GM23248 (cell line): ENCODE measurements around the gene TSHR. TPM values are rescaled to one million over a fixed set of nuclear protein-coding genes. Genes with fewer than 3 reads are reported as not detected.

Source experiments
- DNase-seq: peaks from one replicate; pipeline ENCODE4 v3.0.0-alpha.2; 2015
- H2AFZ ChIP-seq: fragments of 200-600 bp; sonication (generic); 2 replicates; pipeline ENCODE4 v1.6.1; 2016; ENCODE audit warnings: antibody characterized with exemption
- H3F3A ChIP-seq: fragments of 200-600 bp; sonication (generic); 2 replicates; pipeline ENCODE4 v1.6.1; 2016; ENCODE audit warnings: mild to moderate bottlenecking, antibody characterized with exemption, mixed run types; ENCODE audit not compliant: insufficient read depth
- H3K27ac ChIP-seq: fragments of 200-600 bp; sonication (generic); 2 replicates; pipeline ENCODE4 v1.5.1; 2016; ENCODE audit warnings: mild to moderate bottlenecking
- H3K27me3 ChIP-seq: fragments of 200-600 bp; sonication (generic); replicated peaks from 2 replicates; pipeline ENCODE4 v1.6.1; 2016; ENCODE audit warnings: mild to moderate bottlenecking; ENCODE audit not compliant: insufficient read depth
- H3K36me3 ChIP-seq: fragments of 200-600 bp; sonication (generic); 2 replicates; pipeline ENCODE4 v1.6.1; 2016; ENCODE audit warnings: low read depth, mild to moderate bottlenecking
- H3K4me1 ChIP-seq: fragments of 200-600 bp; sonication (generic); 2 replicates; pipeline ENCODE4 v1.6.1; 2016; ENCODE audit warnings: mild to moderate bottlenecking; ENCODE audit not compliant: insufficient read depth
- H3K4me2 ChIP-seq: fragments of 200-600 bp; sonication (generic); one replicate; pipeline ENCODE4 v1.6.1; 2016; ENCODE audit warnings: mild to moderate bottlenecking; ENCODE audit not compliant: unreplicated experiment
- H3K4me3 ChIP-seq: fragments of 200-600 bp; sonication (generic); 2 replicates; pipeline ENCODE4 v1.5.1; 2016; ENCODE audit warnings: mild to moderate bottlenecking
- H3K79me2 ChIP-seq: fragments of 200-600 bp; sonication (generic); 2 replicates; pipeline ENCODE4 v1.6.1; 2016; ENCODE audit warnings: mild to moderate bottlenecking; ENCODE audit not compliant: insufficient read depth
- H3K9ac ChIP-seq: fragments of 200-600 bp; sonication (generic); 2 replicates; pipeline ENCODE4 v1.6.1; 2016; ENCODE audit warnings: mild to moderate bottlenecking
- H3K9me2 ChIP-seq: fragments of 200-600 bp; sonication (generic); 2 replicates; pipeline ENCODE4 v1.6.1; 2016; ENCODE audit warnings: mixed run types, mild to moderate bottlenecking, moderate library complexity; ENCODE audit not compliant: insufficient read depth
- H3K9me3 ChIP-seq: fragments of 200-600 bp; sonication (generic); one replicate; pipeline ENCODE4 v1.6.1; 2017; ENCODE audit warnings: low read depth
- H4K20me1 ChIP-seq: fragments of 200-600 bp; sonication (generic); 2 replicates; pipeline ENCODE4 v1.6.0; 2016; ENCODE audit not compliant: insufficient read depth
- EZH2 ChIP-seq: fragments of 200-600 bp; sonication (generic); IDR thresholded peaks from 2 replicates; pipeline ENCODE4 v1.6.1; 2018; ENCODE audit warnings: antibody characterized with exemption, mild to moderate bottlenecking; ENCODE audit not compliant: insufficient read depth, poor library complexity, severe bottlenecking
- EZH2phosphoT487 ChIP-seq: fragments of 200-600 bp; sonication (generic); IDR thresholded peaks from 2 replicates; pipeline ENCODE4 v1.6.1; 2018; ENCODE audit warnings: antibody characterized with exemption, moderate library complexity, mild to moderate bottlenecking, low read depth; ENCODE audit not compliant: insufficient read depth
- WGBS, 2 experiments: methylation state at CpG; one replicate each; pipeline ENCODE4 v1.1.6; 2015 to 2017; ENCODE audit warnings: low lambda C conversion rate in 2 of 2, low coverage in 1 of 2; ENCODE audit errors: missing lambda C conversion rate in 2 of 2; 5-methylcytosine and 5-hydroxymethylcytosine counted together
- in situ Hi-C: fragments of 300-500 bp; cut with MboI; formaldehyde crosslinking; loops from 2 replicates; pipeline ENCODE4 v1.15.0; 2020
- polyA plus RNA-seq: library from polyadenylated mRNA; unstranded; fragments of >200 nt; fragmentation: Nextera tagmentation; extraction: Ambion mirVana; gene quantifications from 2 replicates; pipeline ENCODE4 v1.2.1, GENCODE V29; 2016
- total RNA-seq: library from RNA; depleted of rRNA; stranded (reverse); fragments of >200 nt; shearing (Covaris generic); gene quantifications from 2 replicates; pipeline ENCODE4 v1.2.3, GENCODE V29; 2014

Gene TSHR
- total and polyA plus RNA-seq, 2 experiments from 2014 or later, result not detected

DNA sequence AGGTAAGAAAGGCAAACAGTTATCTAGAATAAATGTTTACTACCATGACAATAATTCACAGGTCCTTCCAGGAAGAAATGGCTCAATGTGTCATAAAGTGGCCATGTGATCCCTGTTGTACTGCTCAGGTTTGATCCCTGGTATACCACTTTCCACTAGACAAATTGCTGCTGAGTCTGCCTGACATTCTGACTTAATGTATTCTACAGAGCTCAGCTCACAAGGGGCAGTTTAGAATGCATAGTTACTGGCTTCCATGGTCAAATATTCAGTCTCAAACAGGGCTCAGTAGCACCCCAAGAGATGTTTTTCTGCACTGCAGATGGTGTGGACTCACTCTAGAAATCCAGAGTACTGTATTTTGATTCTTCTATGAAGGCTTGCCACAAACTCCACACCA, 21.8 kb downstream of the TSHR start:
- Histone ChIP-seq H3K9me3 (no peaks in the 10 kb centered on the region), H3K27me3 (peaks cover 14% of the 10 kb centered on the region), H3K9me2 (no peaks in the 10 kb centered on the region), H3K27ac (no peak overlapping the region), H3K4me3 (no peak overlapping the region), H3K4me1 (0 out of 2 replicates have a peak, but pooled peaks cover 7% of the 10 kb centered on the region), H3K4me2 (no peak overlapping the region), H2AFZ (no peak overlapping the region), H4K20me1 (no peaks in the 10 kb centered on the region), H3K9ac (no peak overlapping the region), H3K79me2 (no peaks in the 10 kb centered on the region), H3F3A (0 out of 2 replicates have a peak, but pooled peaks cover 3% of the 10 kb centered on the region), H3K36me3 (no peaks in the 10 kb centered on the region)
- TF ChIP-seq EZH2phosphoT487 (no peak), EZH2 (no peak)
- DNase-seq, result no peak
- in situ Hi-C loops, result loop anchor here (25.0 kb wide), 1 partner anchor 485 kb away; no protein-coding TSS in a partner anchor

DNA sequence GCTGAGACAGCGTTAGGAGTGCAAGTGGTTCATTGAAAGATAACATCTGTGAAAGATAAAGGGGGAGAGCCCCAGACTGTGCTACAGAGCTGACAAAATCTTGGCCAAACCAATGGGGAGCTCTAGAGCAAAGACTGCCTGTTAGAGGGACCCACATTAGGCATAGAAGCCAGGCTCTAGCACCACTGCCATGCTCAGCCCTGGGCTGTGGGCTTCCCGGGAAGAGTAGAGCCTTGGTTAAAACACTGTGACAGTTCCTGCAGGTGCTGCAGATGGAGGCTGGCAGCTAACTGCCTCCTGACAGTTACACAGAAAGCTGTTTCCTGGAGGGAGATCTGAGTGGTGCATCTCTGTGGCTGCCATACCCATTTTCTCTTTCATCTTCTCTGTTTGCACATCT, 23.0 kb downstream of the TSHR start:
- no peaks in the 10 kb centered on the region for H3K79me2 ChIP-seq
- no peaks in the 10 kb centered on the region for H3K36me3 ChIP-seq
- no peak overlapping the region for H3K27ac ChIP-seq
- H4K20me1 ChIP-seq, result no peaks in the 10 kb centered on the region
- in situ Hi-C loops, result loop anchor here (25.0 kb wide), 1 partner anchor 484 kb away; no protein-coding TSS in a partner anchor
- H3K4me1 ChIP-seq, result 0 out of 2 replicates have a peak, but pooled peaks cover 7% of the 10 kb centered on the region
- no peaks in the 10 kb centered on the region for H3K9me3 ChIP-seq
- TF ChIP-seq EZH2 (no peak), EZH2phosphoT487 (no peak)
- DNase-seq, result no peak
- no peak overlapping the region for H2AFZ ChIP-seq
- H3K9ac ChIP-seq, result no peak overlapping the region
- no peaks in the 10 kb centered on the region for H3K9me2 ChIP-seq
- H3F3A ChIP-seq, result 0 out of 2 replicates have a peak, but pooled peaks cover 3% of the 10 kb centered on the region
- H3K4me3 ChIP-seq, result no peak overlapping the region
- 21 to 33% methylated on average over 2 of the region's 2 CpGs for WGBS, 2 experiments
- peaks cover 7% of the 10 kb centered on the region for H3K27me3 ChIP-seq
- no peak overlapping the region for H3K4me2 ChIP-seq

DNA sequence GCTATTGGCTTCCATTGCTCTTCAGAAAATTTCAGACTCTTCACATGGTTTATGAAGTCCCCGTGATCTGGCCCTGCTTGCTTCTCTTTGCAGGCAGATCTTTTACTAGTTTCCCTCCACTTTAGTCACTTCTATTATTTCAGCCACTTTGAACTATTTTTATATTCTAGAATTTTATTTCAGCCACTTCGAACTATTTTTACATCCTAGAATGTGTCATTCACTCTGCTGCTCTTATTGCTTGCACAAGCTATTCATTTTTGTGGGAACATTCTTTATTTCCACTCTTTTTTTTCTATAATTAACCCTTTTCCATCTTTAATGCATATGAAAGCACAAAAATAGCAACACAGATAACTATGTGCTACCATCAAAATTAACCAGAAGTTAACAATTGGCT, 24.5 kb downstream of the TSHR start:
- Histone ChIP-seq H3K9me2 (no peaks in the 10 kb centered on the region), H3F3A (no peaks in the 10 kb centered on the region), H3K4me3 (no peak overlapping the region), H3K4me2 (no peak overlapping the region), H3K27me3 (peaks cover 7% of the 10 kb centered on the region), H3K36me3 (no peaks in the 10 kb centered on the region), H3K79me2 (no peaks in the 10 kb centered on the region), H3K9ac (no peak overlapping the region), H3K4me1 (no peaks in the 10 kb centered on the region), H4K20me1 (no peaks in the 10 kb centered on the region), H2AFZ (no peak overlapping the region), H3K27ac (no peak overlapping the region), H3K9me3 (no peaks in the 10 kb centered on the region)
- in situ Hi-C loops, result loop anchor here (25.0 kb wide), 1 partner anchor 482 kb away; no protein-coding TSS in a partner anchor
- DNase-seq, result no peak
- TF ChIP-seq EZH2phosphoT487, result no peak
- no peak for TF ChIP-seq EZH2
- 44 to 52% methylated on average over 2 of the region's 2 CpGs for WGBS, 2 experiments

DNA sequence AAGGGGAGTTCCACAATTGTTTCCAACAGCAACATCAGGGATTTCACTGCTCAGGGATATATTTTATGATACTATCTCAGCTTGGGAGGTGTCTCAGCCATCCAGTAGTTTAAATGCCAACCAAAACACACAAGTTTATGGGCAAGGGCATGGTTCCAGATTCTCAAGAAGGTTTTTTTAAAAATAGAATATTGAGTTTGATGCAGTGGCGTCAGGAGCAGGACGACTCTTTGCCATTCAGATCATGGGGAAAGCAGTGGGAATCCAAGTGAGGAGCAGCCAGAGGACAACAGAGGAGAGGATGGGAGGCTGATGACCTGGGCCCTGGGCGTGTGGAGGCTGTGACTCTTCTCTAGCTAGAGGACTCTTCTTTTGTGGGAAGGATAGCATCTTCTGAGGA, 25.7 kb downstream of the TSHR start:
- no peak overlapping the region for H2AFZ ChIP-seq
- in situ Hi-C loops, result loop anchor here (25.0 kb wide), 1 partner anchor 481 kb away; no protein-coding TSS in a partner anchor
- H3K79me2 ChIP-seq, result no peaks in the 10 kb centered on the region
- H3K9me3 ChIP-seq, result no peaks in the 10 kb centered on the region
- H3K4me2 ChIP-seq, result no peak overlapping the region
- H3K9me2 ChIP-seq, result no peaks in the 10 kb centered on the region
- H3K9ac ChIP-seq, result no peak overlapping the region
- WGBS, 2 experiments, result 64 to 68% methylated on average over 3 of the region's 3 CpGs
- no peaks in the 10 kb centered on the region for H3F3A ChIP-seq
- no peak overlapping the region for H3K4me3 ChIP-seq
- no peak for DNase-seq
- no peaks in the 10 kb centered on the region for H4K20me1 ChIP-seq
- no peak overlapping the region for H3K27ac ChIP-seq
- H3K4me1 ChIP-seq, result no peaks in the 10 kb centered on the region
- peaks cover 7% of the 10 kb centered on the region for H3K27me3 ChIP-seq
- no peak for TF ChIP-seq EZH2
- TF ChIP-seq EZH2phosphoT487, result no peak
- no peaks in the 10 kb centered on the region for H3K36me3 ChIP-seq

DNA sequence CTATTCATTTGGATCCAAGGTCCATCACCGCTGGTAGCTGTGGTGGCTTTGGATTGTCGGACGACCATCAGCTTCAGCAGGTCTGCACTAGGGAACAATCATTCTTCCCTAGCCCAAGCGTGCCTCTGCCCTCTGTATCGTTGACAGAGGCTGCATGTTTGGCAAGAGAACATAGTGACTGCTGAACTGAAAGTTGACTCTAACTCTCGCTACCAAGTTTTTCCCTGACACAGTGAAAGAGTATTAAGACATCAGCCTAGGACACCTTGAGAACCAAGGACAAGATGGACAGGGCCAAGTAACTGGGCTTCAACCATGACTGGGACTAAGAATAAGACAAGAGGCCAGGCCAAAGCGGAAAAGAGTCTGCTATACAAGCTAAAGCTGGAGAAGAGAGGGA, 26.3 kb downstream of the TSHR start:
- Histone ChIP-seq H3K36me3 (no peaks in the 10 kb centered on the region), H3K79me2 (no peaks in the 10 kb centered on the region), H3K27me3 (peaks cover 7% of the 10 kb centered on the region), H3K9me3 (no peaks in the 10 kb centered on the region), H3K4me3 (no peak overlapping the region), H4K20me1 (no peaks in the 10 kb centered on the region), H3K27ac (no peak overlapping the region), H3F3A (no peaks in the 10 kb centered on the region), H3K4me1 (no peaks in the 10 kb centered on the region), H2AFZ (no peak overlapping the region), H3K9ac (no peak overlapping the region), H3K9me2 (no peaks in the 10 kb centered on the region), H3K4me2 (no peak overlapping the region)
- in situ Hi-C loops, result loop anchor here (25.0 kb wide), 1 partner anchor 481 kb away; no protein-coding TSS in a partner anchor
- no peak for DNase-seq
- WGBS, 2 experiments, result 38 to 41% methylated on average over 7 of the region's 7 CpGs
- TF ChIP-seq EZH2phosphoT487, result no peak
- TF ChIP-seq EZH2, result no peak
